Left ventricle myocardium inferior (tissue), 1 donor: ENCODE results near the gene RPAP2. TPM values are rescaled to one million over a fixed set of nuclear protein-coding genes. Genes with fewer than 3 reads are reported as not detected.

Experiments used
- DNase-seq: peaks from one replicate; pipeline ENCODE4 v3.0.0-alpha.2; 2020
- H3K27ac ChIP-seq: fragments of 200-600 bp; replicated peaks from 2 replicates; pipeline ENCODE4 v1.8.0; 2021
- H3K27me3 ChIP-seq: fragments of 200-600 bp; 2 replicates; pipeline ENCODE4 v1.8.0; 2021; ENCODE audit warnings: low read depth
- H3K36me3 ChIP-seq: fragments of 200-600 bp; 2 replicates; pipeline ENCODE4 v1.8.0; 2021
- H3K4me1 ChIP-seq: fragments of 200-600 bp; 2 replicates; pipeline ENCODE4 v1.8.0; 2021
- H3K4me3 ChIP-seq: fragments of 200-600 bp; 2 replicates; pipeline ENCODE4 v1.8.0; 2021; ENCODE audit warnings: mild to moderate bottlenecking, moderate library complexity
- H3K9me3 ChIP-seq: fragments of 200-600 bp; replicated peaks from 2 replicates; pipeline ENCODE4 v1.8.0; 2021
- CTCF ChIP-seq: fragments of 200-600 bp; IDR thresholded peaks from 2 replicates; pipeline ENCODE4 v1.8.0; 2021; ENCODE audit warnings: antibody characterized with exemption, mild to moderate bottlenecking, borderline replicate concordance
- intact Hi-C: fragments of 100-400 bp; cut with micrococcal nuclease; formaldehyde crosslinking; loops from one replicate; pipeline ENCODE4 v1.11.0; 2022
- total RNA-seq: library from RNA; stranded (reverse); fragmentation: NEBNext Ultra II Directional; extraction: Animal tissue kit (Norgen Biotek cat#: 25700); gene quantifications from one replicate; pipeline ENCODE4 v1.2.1, GENCODE V29; 2021
- donor health status: DM: no; HTN: yes; CAD: no; lungs with severe emphysema.

Gene RPAP2
- total RNA-seq, 1 donor from 2014 or later: 25.3 TPM

DNA sequence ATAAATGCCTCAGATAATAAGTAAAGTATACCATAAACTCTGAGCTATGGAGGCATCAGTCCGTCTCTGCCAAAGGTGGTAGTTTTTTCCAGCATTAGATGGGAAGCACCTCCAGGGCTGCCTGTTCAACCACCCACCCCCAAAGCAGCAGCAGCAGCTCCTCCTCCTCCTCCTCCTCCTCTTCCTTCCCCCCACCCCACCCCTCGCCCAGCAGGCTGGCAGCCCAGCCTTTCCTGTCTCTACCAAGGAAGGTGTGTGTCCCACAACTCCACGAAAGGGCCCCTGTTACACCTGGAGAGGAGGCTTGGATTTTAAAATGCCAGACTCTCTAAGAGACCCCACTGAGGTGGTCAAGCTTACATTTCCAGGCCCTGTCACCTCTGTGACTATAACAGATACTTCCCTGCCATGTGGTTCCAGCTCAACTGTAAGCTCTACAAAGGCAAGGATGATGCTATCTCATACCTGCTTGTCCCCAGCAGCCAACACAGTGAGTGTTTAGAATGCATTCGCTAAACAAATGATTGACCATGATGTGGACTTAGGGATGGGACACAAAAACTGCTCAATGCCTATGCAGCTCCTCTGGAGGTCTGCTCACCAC lies 111.2 kb downstream of the RPAP2 start:
- TF ChIP-seq CTCF: no peak
- Histone ChIP-seq H3K4me3 (no peak overlapping the region), H3K4me1 (no peaks in the 10 kb centered on the region), H3K9me3 (peaks cover 2% of the 10 kb centered on the region), H3K36me3 (no peaks in the 10 kb centered on the region), H3K27ac (no peak overlapping the region), H3K27me3 (no peaks in the 10 kb centered on the region)
- no peak for DNase-seq
- intact Hi-C loops: no loop called here

GRCh38 chr1:92410706-92411105 lies 111.8 kb downstream of the RPAP2 start:
- no peaks in the 10 kb centered on the region for H3K4me1 ChIP-seq
- no peaks in the 10 kb centered on the region for H3K36me3 ChIP-seq
- no peak overlapping the region for H3K4me3 ChIP-seq
- H3K27ac ChIP-seq: no peak overlapping the region
- no peaks in the 10 kb centered on the region for H3K27me3 ChIP-seq
- TF ChIP-seq CTCF: no peak
- DNase-seq: no peak
- intact Hi-C loops: no loop called here
- no peaks in the 10 kb centered on the region for H3K9me3 ChIP-seq

GRCh38 chr1:92411511-92411910 lies 112.7 kb downstream of the RPAP2 start:
- intact Hi-C loops: no loop called here
- H3K9me3 ChIP-seq: no peaks in the 10 kb centered on the region
- no peaks in the 10 kb centered on the region for H3K36me3 ChIP-seq
- H3K27me3 ChIP-seq: no peaks in the 10 kb centered on the region
- no peak for DNase-seq
- no peak overlapping the region for H3K27ac ChIP-seq
- TF ChIP-seq CTCF: no peak
- no peak overlapping the region for H3K4me3 ChIP-seq
- no peaks in the 10 kb centered on the region for H3K4me1 ChIP-seq

- H3K36me3 ChIP-seq: no peaks in the 10 kb centered on the region
- no peaks in the 10 kb centered on the region for H3K27me3 ChIP-seq
- intact Hi-C loops: no loop called here
- H3K4me3 ChIP-seq: no peak overlapping the region
- no peak for DNase-seq
- H3K27ac ChIP-seq: no peak overlapping the region
- no peaks in the 10 kb centered on the region for H3K4me1 ChIP-seq
- no peaks in the 10 kb centered on the region for H3K9me3 ChIP-seq
- no peak for TF ChIP-seq CTCF
Measured at GRCh38 chr1:92419642-92420041, 120.8 kb downstream of the RPAP2 start.

- intact Hi-C loops: no loop called here
- TF ChIP-seq CTCF: no peak
- Histone ChIP-seq H3K4me1 (no peaks in the 10 kb centered on the region), H3K27me3 (no peaks in the 10 kb centered on the region), H3K27ac (no peak overlapping the region), H3K4me3 (no peak overlapping the region), H3K9me3 (no peaks in the 10 kb centered on the region), H3K36me3 (no peaks in the 10 kb centered on the region)
- no peak for DNase-seq
Measured at GRCh38 chr1:92424381-92424780, 125.5 kb downstream of the RPAP2 start.

GRCh38 chr1:92425617-92426016 lies 126.8 kb downstream of the RPAP2 start:
- no peak overlapping the region for H3K27ac ChIP-seq
- H3K4me3 ChIP-seq: no peak overlapping the region
- H3K4me1 ChIP-seq: no peaks in the 10 kb centered on the region
- DNase-seq: no peak
- H3K27me3 ChIP-seq: no peaks in the 10 kb centered on the region
- no peaks in the 10 kb centered on the region for H3K9me3 ChIP-seq
- TF ChIP-seq CTCF: no peak
- no peaks in the 10 kb centered on the region for H3K36me3 ChIP-seq
- intact Hi-C loops: no loop called here
